H1 (cell line): ENCODE results near the gene FOXF1. TPM values are rescaled to one million over a fixed set of nuclear protein-coding genes. Genes with fewer than 3 reads are reported as not detected.
A peak's percentile ranks its signal among the peaks of the same experiment; 100 is the strongest.

Source experiments
- CTCF ChIA-PET: fragments of 300-600 bp; sonication (Branson Sonifier 250); formaldehyde crosslinking; loops from one replicate; lab custom pipeline; 2021; ENCODE audit not compliant: partially characterized antibody; lab: Charles Lee
- POLR2A ChIA-PET: fragments of 300-600 bp; sonication (Branson Sonifier 250); formaldehyde crosslinking; loops from one replicate; lab custom pipeline; 2021; ENCODE audit warnings: inconsistent platforms; ENCODE audit not compliant: partially characterized antibody; lab: Charles Lee
- DNase-seq, 2 experiments: peaks; one replicate each; pipeline versions ENCODE4 v3.0.0 to v3.0.0-alpha.2; 2010 to 2022; ENCODE audit warnings: low spot score in 2 of 2, low read depth in 1 of 2, mixed read lengths in 1 of 2
- FAIRE-seq: peaks from 2 replicates; lab custom pipeline; 2011; peaks lifted over from hg19 to GRCh38; lab: Jason Lieb, UNC
- H2AFZ ChIP-seq: 2 replicates; pipeline ENCODE4 v1.8.1; 2012; ENCODE audit warnings: low read length, inconsistent platforms
- H2AK5ac ChIP-seq: 2 replicates; pipeline ENCODE4 v1.6.1; 2013; ENCODE audit warnings: low read depth, low read length
- H2BK120ac ChIP-seq: replicated peaks from 2 replicates; pipeline ENCODE3; 2013; ENCODE audit warnings: low read depth, low read length, inconsistent platforms
- H2BK12ac ChIP-seq: 2 replicates; pipeline ENCODE4 v1.6.1; 2013; ENCODE audit warnings: low read depth, low read length
- H2BK15ac ChIP-seq: 2 replicates; pipeline ENCODE4 v1.6.1; 2013; ENCODE audit warnings: low read length
- H2BK20ac ChIP-seq: 2 replicates; pipeline ENCODE4 v1.6.1; 2013; ENCODE audit warnings: low read length
- H2BK5ac ChIP-seq: 2 replicates; pipeline ENCODE4 v1.6.1; 2013; ENCODE audit warnings: low read depth, low read length
- H3K14ac ChIP-seq: 2 replicates; pipeline ENCODE4 v1.6.1; 2013; ENCODE audit warnings: inconsistent platforms; ENCODE audit not compliant: insufficient read length
- H3K18ac ChIP-seq: 2 replicates; pipeline ENCODE4 v1.6.1; 2013; ENCODE audit warnings: low read length; ENCODE audit errors: extremely low read depth
- H3K23ac ChIP-seq: 2 replicates; pipeline ENCODE4 v1.6.1; 2013; ENCODE audit warnings: inconsistent platforms; ENCODE audit not compliant: insufficient read length
- H3K23me2 ChIP-seq: 2 replicates; pipeline ENCODE4 v1.6.1; 2013; ENCODE audit warnings: low read depth, low read length
- H3K27ac ChIP-seq: 2 replicates; pipeline ENCODE4 v1.6.1; 2011; ENCODE audit warnings: low read depth, low read length, inconsistent platforms
- H3K27me3 ChIP-seq, 4 experiments: replicated peaks in 1 of 4; 1 replicate in 1 of 4; 2 replicates in 3 of 4; pipeline versions ENCODE4 v1.6.1 to v1.8.1; 2011 to 2013; ENCODE audit warnings: low read length in 3 of 4, mild to moderate bottlenecking in 3 of 4, inconsistent platforms in 2 of 4, mixed read lengths in 2 of 4, moderate library complexity in 1 of 4; ENCODE audit not compliant: control insufficient read depth in 3 of 4, insufficient read depth in 3 of 4; ENCODE audit errors: extremely low read depth in 1 of 4
- H3K36me3 ChIP-seq, 4 experiments: 2 replicates each; pipeline versions ENCODE4 v1.6.1 to v1.8.1; 2011 to 2013; ENCODE audit warnings: mild to moderate bottlenecking in 4 of 4, low read length in 3 of 4, moderate library complexity in 2 of 4, control low read depth in 1 of 4, inconsistent platforms in 1 of 4; ENCODE audit not compliant: insufficient read depth in 4 of 4, control insufficient read depth in 2 of 4
- H3K4ac ChIP-seq: replicated peaks from 2 replicates; pipeline ENCODE3; 2013; ENCODE audit warnings: low read length, low read depth, mixed read lengths, inconsistent platforms; ENCODE audit not compliant: insufficient read length
- H3K4me1 ChIP-seq, 4 experiments: replicated peaks in 1 of 4; 1 replicate in 1 of 4; 2 replicates in 3 of 4; pipeline versions ENCODE4 v1.6.1 to v1.8.1; 2011 to 2013; ENCODE audit warnings: low read length in 3 of 4, inconsistent platforms in 2 of 4, mixed read lengths in 1 of 4; ENCODE audit not compliant: insufficient read depth in 4 of 4, control insufficient read depth in 3 of 4
- H3K4me2 ChIP-seq, 2 experiments: 2 replicates each; pipeline versions ENCODE4 v1.6.1 to v1.8.1; 2011 to 2013; ENCODE audit warnings: low read depth in 2 of 2, low read length in 2 of 2, control low read depth in 1 of 2, inconsistent platforms in 1 of 2, mild to moderate bottlenecking in 1 of 2; ENCODE audit not compliant: insufficient read depth in 1 of 2
- H3K4me3 ChIP-seq, 4 experiments: fragments of 200-600, 300-600 bp in 1 of 4; sonication (generic), shearing (Covaris generic), sonication (Bioruptor Twin) in 1 of 4; 2 replicates each; pipeline versions ENCODE4 v1.5.1 to v1.8.1; 2011 to 2016; ENCODE audit warnings: low read length in 4 of 4, low read depth in 3 of 4, control low read depth in 2 of 4, inconsistent platforms in 2 of 4, mild to moderate bottlenecking in 2 of 4, mixed read lengths in 1 of 4, moderate library complexity in 1 of 4; ENCODE audit not compliant: insufficient read depth in 2 of 4; ENCODE audit errors: extremely low read depth in 1 of 4
- H3K56ac ChIP-seq: replicated peaks from 2 replicates; pipeline ENCODE3; 2013; ENCODE audit warnings: low read depth, mild to moderate bottlenecking, mixed read lengths, low read length, inconsistent platforms; ENCODE audit not compliant: insufficient read length
- H3K79me1 ChIP-seq: 2 replicates; pipeline ENCODE4 v1.6.1; 2013; ENCODE audit warnings: low read depth, low read length, control low read depth
- H3K79me2 ChIP-seq, 2 experiments: 2 replicates each; pipeline versions ENCODE4 v1.6.1 to v1.8.1; 2012 to 2013; ENCODE audit warnings: low read length in 2 of 2, mild to moderate bottlenecking in 2 of 2, inconsistent platforms in 1 of 2; ENCODE audit not compliant: insufficient read depth in 2 of 2, control insufficient read depth in 1 of 2
- H3K9ac ChIP-seq, 4 experiments: replicated peaks in 1 of 4; 1 replicate in 1 of 4; 2 replicates in 3 of 4; pipeline versions ENCODE4 v1.6.1 to v1.8.1; 2011 to 2013; ENCODE audit warnings: low read depth in 3 of 4, low read length in 3 of 4, control low read depth in 2 of 4, mild to moderate bottlenecking in 2 of 4, moderate library complexity in 2 of 4, inconsistent platforms in 1 of 4; ENCODE audit errors: extremely low read depth in 1 of 4
- H3K9me3 ChIP-seq, 2 experiments: 2 replicates each; pipeline versions ENCODE4 v1.6.1 to v1.8.1; 2012 to 2013; ENCODE audit warnings: mild to moderate bottlenecking in 2 of 2, moderate library complexity in 2 of 2, control low read depth in 1 of 2, inconsistent platforms in 1 of 2, low read depth in 1 of 2, low read length in 1 of 2, mixed read lengths in 1 of 2; ENCODE audit not compliant: insufficient read depth in 2 of 2
- H4K20me1 ChIP-seq, 2 experiments: replicated peaks in 1 of 2; 2 replicates each; pipeline versions ENCODE3 to v1.8.1; 2011 to 2013; ENCODE audit warnings: inconsistent platforms in 2 of 2, low read length in 2 of 2, mild to moderate bottlenecking in 1 of 2; ENCODE audit not compliant: insufficient read depth in 2 of 2, control insufficient read depth in 1 of 2
- H4K5ac ChIP-seq: 2 replicates; pipeline ENCODE4 v1.6.1; 2013; ENCODE audit warnings: low read length, low read depth, mixed read lengths, inconsistent platforms; ENCODE audit not compliant: insufficient read length
- H4K8ac ChIP-seq: 2 replicates; pipeline ENCODE4 v1.8.0; 2013; ENCODE audit warnings: mild to moderate bottlenecking, moderate library complexity, low read length, inconsistent platforms; ENCODE audit not compliant: insufficient read depth; ENCODE audit errors: extremely low read depth
- H4K91ac ChIP-seq: replicated peaks from 2 replicates; pipeline ENCODE3; 2013; ENCODE audit warnings: low read length, mixed read lengths, inconsistent platforms; ENCODE audit not compliant: insufficient read length
- CBX5 ChIP-seq: fragments of 300-800, 300-1000 bp; sonication (generic); IDR thresholded peaks from 2 replicates; pipeline ENCODE4 v1.7.1; 2016; ENCODE audit warnings: antibody characterized with exemption, low read length, low read depth
- CTBP2 ChIP-seq: IDR thresholded peaks from 2 replicates; pipeline ENCODE4 v1.7.0; 2011; ENCODE audit warnings: borderline replicate concordance, mild to moderate bottlenecking, moderate library complexity, mixed read lengths, low read length; ENCODE audit not compliant: insufficient read depth, insufficient read length
- SRF ChIP-seq: IDR thresholded peaks from 2 replicates; pipeline ENCODE4 v1.6.1; 2011; ENCODE audit warnings: mild to moderate bottlenecking, low read depth, low read length, moderate library complexity
- SUZ12 ChIP-seq: fragments of 200-600 bp; sonication (generic); IDR thresholded peaks from 2 replicates; pipeline ENCODE4 v1.6.1; 2012; ENCODE audit warnings: mild to moderate bottlenecking, inconsistent platforms, low read length, moderate library complexity, mixed read lengths
- WGBS, 2 experiments: shearing (Covaris generic) in 1 of 2; methylation state at CpG; one replicate each; pipeline versions ENCODE4 v1.1.6 to v1.1.7; 2013 to 2015; ENCODE audit warnings: low lambda C conversion rate in 2 of 2, mixed read lengths in 2 of 2, inconsistent platforms in 1 of 2, low coverage in 1 of 2, missing lambda C conversion rate in 1 of 2; ENCODE audit not compliant: insufficient replicate concordance in 2 of 2, insufficient coverage in 1 of 2, insufficient read length in 1 of 2; ENCODE audit errors: extremely low coverage in 1 of 2, missing lambda C conversion rate in 1 of 2; 5-methylcytosine and 5-hydroxymethylcytosine counted together
- polyA plus RNA-seq, 7 experiments: library from polyadenylated mRNA; depleted of rRNA in 3 of 7; stranded (reverse) in 5 of 7; unstranded in 2 of 7; fragments of >200 nt in 5 of 7; fragments of 200-250 nt in 2 of 7; gene quantifications; 1 replicate in 5 of 7; 2 replicates in 1 of 7; 4 replicates in 1 of 7; pipeline versions ENCODE4 v1.2.1 to v1.2.3, GENCODE V29; 2011 to 2013; ENCODE audit warnings: missing spikeins in 2 of 7, mixed read lengths in 2 of 7
- total RNA-seq: library from RNA; stranded (reverse); fragmentation: NEBNext Ultra II Directional; extraction: Animal tissue kit (Norgen Biotek cat#: 25700); gene quantifications from 2 replicates; pipeline ENCODE4 v1.2.1, GENCODE V29; 2021

FOXF1 gene
- total and polyA plus RNA-seq, 2 of the 8 experiments (the other 6 are each of a cell fraction or from before 2014, with no cell fraction given): 0.02 TPM; not detected in 1

- Histone ChIP-seq H3K27ac (no peak overlapping the region), H4K8ac (no peak overlapping the region), H2BK120ac (no peak overlapping the region), H3K4me1 (peaks cover 4 to 23% (median 14%) of the 10 kb centered on the region in 4 experiments), H3K4me3 (peak overlapping the region in 1 of 4 experiments; percentile 29; a peak in 1 of 8 replicates), H2AK5ac (no peak overlapping the region), H4K91ac (no peak overlapping the region), H3K23ac (no peak overlapping the region), H3K14ac (no peak overlapping the region), H3K4ac (no peak overlapping the region), H4K20me1 (peaks cover 7 to 16% of the 10 kb centered on the region in 2 experiments), H3K9me3 (no peaks in the 10 kb centered on the region; a peak in 1 of 4 replicates), H3K4me2 (peak overlapping the region; percentile 42 to 56; a peak in 3 of 4 replicates), H3K23me2 (no peaks in the 10 kb centered on the region), H2BK12ac (no peak overlapping the region), H2AFZ (no peak overlapping the region), H2BK15ac (no peak overlapping the region), H3K56ac (no peak overlapping the region), H3K79me2 (no peaks in the 10 kb centered on the region), H3K18ac (no peak overlapping the region), H3K9ac (no peak overlapping the region), H2BK20ac (no peak overlapping the region), H4K5ac (no peak overlapping the region), H3K36me3 (peaks cover 0 to 4% (median 0%) of the 10 kb centered on the region in 4 experiments; a peak in 1 of 8 replicates), H3K79me1 (no peaks in the 10 kb centered on the region), H2BK5ac (no peak overlapping the region), H3K27me3 (peaks cover 78 to 95% (median 89%) of the 10 kb centered on the region in 4 experiments)
- WGBS, 2 experiments: 12% methylated on average over 15 of the region's 22 CpGs; no CpG with 5 or more reads in 1 of the 2 experiments
- FAIRE-seq: no peak
- ChIA-PET CTCF (interaction anchor here (0.7 to 4.2 kb wide), 5 partner anchors 16 to 241 kb away, joined by 3 to 30 read pairs (median 3); partner anchors contain the start of gene FOXF1), POLR2A (interaction anchor here (0.6 to 1.7 kb wide), 3 partner anchors 23 to 154 kb away, joined by 3 to 4 read pairs (median 4); no protein-coding TSS in a partner anchor)
- no peak for DNase-seq
- TF ChIP-seq SUZ12 (peak; percentile 18), CTBP2 (peak; percentile 5), SRF (no peak), CBX5 (no peak)
These were observed 16.2 kb upstream of the FOXF1 start for GRCh38 chr16:86494039-86494564.
